H1 (cell line): ENCODE results near the gene VPS52. TPM values are rescaled to one million over a fixed set of nuclear protein-coding genes. Genes with fewer than 3 reads are reported as not detected.

ENCODE experiments used
- CBX5 ChIP-seq: fragments of 300-800, 300-1000 bp; sonication (generic); IDR thresholded peaks from 2 replicates; pipeline ENCODE4 v1.7.1; 2016; ENCODE audit warnings: antibody characterized with exemption, low read length, low read depth
- CEBPB ChIP-seq: IDR thresholded peaks from 2 replicates; pipeline ENCODE4 v1.6.1; 2012; ENCODE audit warnings: low read depth, low read length
- CHD7 ChIP-seq: fragments of 300-600 bp; sonication (generic); IDR thresholded peaks from 2 replicates; pipeline ENCODE4 v1.7.1; 2012; ENCODE audit warnings: low read length, moderate library complexity, mild to moderate bottlenecking, inconsistent platforms; ENCODE audit not compliant: insufficient replicate concordance
- SIN3A ChIP-seq, 2 experiments: IDR thresholded peaks in 1 of 2; conservative IDR thresholded peaks in 1 of 2; 2 replicates each; pipeline ENCODE4 v1.6.1; 2011 to 2012; ENCODE audit warnings: low read length in 2 of 2, improper control_type of control experiment in 1 of 2, low read depth in 1 of 2, mild to moderate bottlenecking in 1 of 2
- SIX5 ChIP-seq: IDR thresholded peaks from 2 replicates; pipeline ENCODE4 v1.6.1; 2011; ENCODE audit warnings: mild to moderate bottlenecking, low read depth, low read length
- SP2 ChIP-seq: IDR thresholded peaks from 2 replicates; pipeline ENCODE4 v1.6.1; 2012; ENCODE audit warnings: mild to moderate bottlenecking, low read length, inconsistent platforms
- polyA plus RNA-seq, 7 experiments: library from polyadenylated mRNA; depleted of rRNA in 3 of 7; stranded (reverse) in 5 of 7; unstranded in 2 of 7; fragments of >200 nt in 5 of 7; fragments of 200-250 nt in 2 of 7; gene quantifications; 1 replicate in 5 of 7; 2 replicates in 1 of 7; 4 replicates in 1 of 7; pipeline versions ENCODE4 v1.2.1 to v1.2.3, GENCODE V29; 2011 to 2013; ENCODE audit warnings: missing spikeins in 2 of 7, mixed read lengths in 2 of 7
- total RNA-seq: library from RNA; stranded (reverse); fragmentation: NEBNext Ultra II Directional; extraction: Animal tissue kit (Norgen Biotek cat#: 25700); gene quantifications from 2 replicates; pipeline ENCODE4 v1.2.1, GENCODE V29; 2021

VPS52 gene
- total and polyA plus RNA-seq, 2 of the 8 experiments (the other 6 are each of a cell fraction or from before 2014, with no cell fraction given): 36.5 to 86.3 TPM

- no peak for TF ChIP-seq CHD7
- TF ChIP-seq SIX5: no peak
- no peak for TF ChIP-seq CBX5
- TF ChIP-seq CEBPB: no peak
- no peak for TF ChIP-seq SP2
- TF ChIP-seq SIN3A (conservative IDR thresholded peaks at IDR 0.05 in 1 of 2, IDR thresholded peaks at IDR 0.05 in 1 of 2; ENCODE audit: low read depth in 1 of 2, low read length in 2 of 2): peak in 1 of 2 experiments; percentile 40; a peak in 2 of 4 replicates
Observed at GRCh38 chr6:33248643-33248931, 23.1 kb downstream of the VPS52 start (continued).
